Upper lobe of right lung (tissue), 1 donor: ENCODE measurements around the gene ELF2. TPM values are rescaled to one million over a fixed set of nuclear protein-coding genes. Genes with fewer than 3 reads are reported as not detected.

Experiments used
- ATAC-seq: fragments of 200-7000 bp; cut with Tn5 transposase; one replicate; pipeline ENCODE4 v1.9.1; 2020; ENCODE audit warnings: mild to moderate bottlenecking, moderate library complexity
- DNase-seq: peaks from one replicate; pipeline ENCODE4 v3.0.0-alpha.2; 2020
- H3K27ac ChIP-seq: fragments of 200-600 bp; one replicate; pipeline ENCODE4 v1.8.0; 2022
- H3K27me3 ChIP-seq: fragments of 200-600 bp; one replicate; pipeline ENCODE4 v1.8.0; 2022; ENCODE audit warnings: mild to moderate bottlenecking
- H3K36me3 ChIP-seq: fragments of 200-600 bp; one replicate; pipeline ENCODE4 v1.8.0; 2022
- H3K4me1 ChIP-seq: fragments of 200-600 bp; one replicate; pipeline ENCODE4 v1.8.0; 2022
- H3K4me3 ChIP-seq: fragments of 200-600 bp; one replicate; pipeline ENCODE4 v1.8.0; 2022; ENCODE audit warnings: mild to moderate bottlenecking
- H3K9me3 ChIP-seq: fragments of 200-600 bp; one replicate; pipeline ENCODE4 v1.8.0; 2022
- intact Hi-C: fragments of 100-400 bp; cut with DNase I; formaldehyde crosslinking; loops from one replicate; pipeline ENCODE4 v1.11.0; 2022
- total RNA-seq: library from RNA; stranded (reverse); fragmentation: NEBNext Ultra II Directional; extraction: Animal tissue kit (Norgen Biotek cat#: 25700); gene quantifications from one replicate; pipeline ENCODE4 v1.2.1, GENCODE V29; 2021
- TF ChIP-seq, protein P1 (sequence below): fragments of 200-600 bp; IDR thresholded peaks from one replicate; pipeline ENCODE4 v1.8.0; 2022; ENCODE audit warnings: antibody characterized with exemption
- donor health status: DM: no; HTN: yes; CAD: no; lungs with severe emphysema.

The ELF2 gene
- total RNA-seq, 1 donor from 2014 or later: 48.2 TPM

DNA sequence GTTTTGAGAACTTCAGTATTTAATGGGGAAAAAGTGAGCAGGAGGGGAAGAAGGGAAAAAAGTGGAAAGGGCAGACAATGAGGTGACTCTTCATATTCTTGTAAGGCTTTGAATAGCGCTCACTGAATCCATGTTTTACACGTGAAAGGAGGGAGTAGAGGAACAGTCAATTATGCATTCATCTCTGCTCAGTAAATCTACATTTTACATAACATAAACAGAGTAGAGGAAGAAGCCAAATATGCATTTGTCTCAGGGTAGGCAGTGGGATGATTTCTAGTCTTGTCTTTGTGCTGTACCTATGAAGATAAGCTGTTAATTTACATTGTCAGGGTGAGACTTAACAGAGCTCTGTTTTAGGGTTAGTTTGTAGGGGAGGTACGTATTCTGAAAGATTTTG, 19.4 kb upstream of the ELF2 start:
- intact Hi-C loops: no loop called here
- ATAC-seq: no peak

DNA sequence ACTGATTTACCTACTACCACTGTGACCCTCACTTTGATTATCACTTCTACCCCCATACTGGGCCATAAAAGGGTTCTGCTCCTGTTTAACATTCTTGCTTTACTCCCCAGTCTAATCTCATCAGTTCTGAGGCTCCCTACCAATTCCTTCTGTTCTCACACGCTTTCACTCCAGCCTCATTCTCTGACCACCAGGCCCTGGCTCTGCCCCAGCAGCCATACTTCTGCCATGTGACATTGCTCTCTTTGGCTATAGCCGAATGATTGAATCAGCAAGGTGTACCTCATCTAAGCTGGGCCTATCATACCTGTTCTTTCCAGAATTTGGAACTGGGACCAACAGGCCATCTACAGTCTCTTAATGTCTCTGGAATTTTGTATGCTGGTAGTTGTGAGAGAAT, 14.4 kb upstream of the ELF2 start:
- ATAC-seq (no peak), DNase-seq (no peak)
- Histone ChIP-seq H3K27ac (no peak overlapping the region), H3K36me3 (no peaks in the 10 kb centered on the region), H3K4me3 (no peak overlapping the region), H3K27me3 (no peaks in the 10 kb centered on the region), H3K4me1 (no peaks in the 10 kb centered on the region), H3K9me3 (no peaks in the 10 kb centered on the region)
- intact Hi-C loops: no loop called here
- TF ChIP-seq, protein P1, sequence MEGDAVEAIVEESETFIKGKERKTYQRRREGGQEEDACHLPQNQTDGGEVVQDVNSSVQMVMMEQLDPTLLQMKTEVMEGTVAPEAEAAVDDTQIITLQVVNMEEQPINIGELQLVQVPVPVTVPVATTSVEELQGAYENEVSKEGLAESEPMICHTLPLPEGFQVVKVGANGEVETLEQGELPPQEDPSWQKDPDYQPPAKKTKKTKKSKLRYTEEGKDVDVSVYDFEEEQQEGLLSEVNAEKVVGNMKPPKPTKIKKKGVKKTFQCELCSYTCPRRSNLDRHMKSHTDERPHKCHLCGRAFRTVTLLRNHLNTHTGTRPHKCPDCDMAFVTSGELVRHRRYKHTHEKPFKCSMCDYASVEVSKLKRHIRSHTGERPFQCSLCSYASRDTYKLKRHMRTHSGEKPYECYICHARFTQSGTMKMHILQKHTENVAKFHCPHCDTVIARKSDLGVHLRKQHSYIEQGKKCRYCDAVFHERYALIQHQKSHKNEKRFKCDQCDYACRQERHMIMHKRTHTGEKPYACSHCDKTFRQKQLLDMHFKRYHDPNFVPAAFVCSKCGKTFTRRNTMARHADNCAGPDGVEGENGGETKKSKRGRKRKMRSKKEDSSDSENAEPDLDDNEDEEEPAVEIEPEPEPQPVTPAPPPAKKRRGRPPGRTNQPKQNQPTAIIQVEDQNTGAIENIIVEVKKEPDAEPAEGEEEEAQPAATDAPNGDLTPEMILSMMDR: no peak

More for the DNA sequence above, 19.4 kb upstream of the ELF2 start:
- Histone ChIP-seq H3K36me3 (no peaks in the 10 kb centered on the region), H3K27ac (no peak overlapping the region), H3K4me3 (no peak overlapping the region), H3K9me3 (no peaks in the 10 kb centered on the region), H3K4me1 (no peaks in the 10 kb centered on the region), H3K27me3 (no peaks in the 10 kb centered on the region)
- TF ChIP-seq, protein P1: no peak
- DNase-seq: no peak

DNA sequence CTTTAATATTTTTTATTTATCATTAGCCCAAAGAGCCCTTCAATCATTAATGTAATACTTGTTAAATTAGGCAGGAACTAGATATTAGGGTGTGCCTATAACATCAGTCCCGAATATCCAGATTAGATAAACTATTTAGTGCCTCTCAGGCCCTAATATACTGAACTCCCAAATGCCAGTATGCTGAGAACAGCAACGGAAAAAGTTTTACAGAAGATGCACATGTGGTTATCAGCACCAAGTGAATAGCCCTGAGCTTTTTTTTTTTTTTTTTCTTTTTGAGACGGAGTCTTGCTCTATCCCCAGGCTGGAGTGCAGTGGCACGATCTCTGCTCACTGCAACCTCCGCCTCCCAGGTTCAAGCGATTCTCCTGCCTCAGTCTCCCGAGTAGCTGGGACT, 13.0 kb upstream of the ELF2 start:
- no peak overlapping the region for H3K27ac ChIP-seq
- DNase-seq (no peak), ATAC-seq (no peak)
- no peak overlapping the region for H3K4me3 ChIP-seq
- no peaks in the 10 kb centered on the region for H3K9me3 ChIP-seq
- no peaks in the 10 kb centered on the region for H3K36me3 ChIP-seq
- H3K4me1 ChIP-seq: no peaks in the 10 kb centered on the region
- TF ChIP-seq, protein P1: no peak
- intact Hi-C loops: no loop called here
- H3K27me3 ChIP-seq: no peaks in the 10 kb centered on the region

DNA sequence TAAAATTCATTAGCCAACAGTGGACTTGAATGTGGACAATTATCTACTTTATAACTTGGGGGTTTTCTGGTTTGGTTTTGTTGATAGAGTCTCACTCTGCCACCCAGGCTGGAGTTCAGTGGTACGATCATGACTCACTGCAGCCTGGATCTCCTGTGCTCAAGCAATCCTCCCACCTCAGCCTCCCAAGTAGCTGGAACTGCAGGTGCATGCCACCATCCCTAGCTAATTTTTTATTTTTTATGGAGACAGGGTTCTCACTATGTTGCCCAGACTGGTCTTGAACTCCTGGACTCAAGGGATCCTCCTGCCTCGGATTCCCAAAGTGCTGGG, 12.4 kb upstream of the ELF2 start:
- intact Hi-C loops: no loop called here
- DNase-seq (no peak), ATAC-seq (no peak)
- H3K4me1 ChIP-seq: no peaks in the 10 kb centered on the region
- H3K36me3 ChIP-seq: no peaks in the 10 kb centered on the region
- H3K9me3 ChIP-seq: no peaks in the 10 kb centered on the region
- no peak overlapping the region for H3K27ac ChIP-seq
- no peak overlapping the region for H3K4me3 ChIP-seq
- H3K27me3 ChIP-seq: no peaks in the 10 kb centered on the region
- TF ChIP-seq, protein P1: no peak

DNA sequence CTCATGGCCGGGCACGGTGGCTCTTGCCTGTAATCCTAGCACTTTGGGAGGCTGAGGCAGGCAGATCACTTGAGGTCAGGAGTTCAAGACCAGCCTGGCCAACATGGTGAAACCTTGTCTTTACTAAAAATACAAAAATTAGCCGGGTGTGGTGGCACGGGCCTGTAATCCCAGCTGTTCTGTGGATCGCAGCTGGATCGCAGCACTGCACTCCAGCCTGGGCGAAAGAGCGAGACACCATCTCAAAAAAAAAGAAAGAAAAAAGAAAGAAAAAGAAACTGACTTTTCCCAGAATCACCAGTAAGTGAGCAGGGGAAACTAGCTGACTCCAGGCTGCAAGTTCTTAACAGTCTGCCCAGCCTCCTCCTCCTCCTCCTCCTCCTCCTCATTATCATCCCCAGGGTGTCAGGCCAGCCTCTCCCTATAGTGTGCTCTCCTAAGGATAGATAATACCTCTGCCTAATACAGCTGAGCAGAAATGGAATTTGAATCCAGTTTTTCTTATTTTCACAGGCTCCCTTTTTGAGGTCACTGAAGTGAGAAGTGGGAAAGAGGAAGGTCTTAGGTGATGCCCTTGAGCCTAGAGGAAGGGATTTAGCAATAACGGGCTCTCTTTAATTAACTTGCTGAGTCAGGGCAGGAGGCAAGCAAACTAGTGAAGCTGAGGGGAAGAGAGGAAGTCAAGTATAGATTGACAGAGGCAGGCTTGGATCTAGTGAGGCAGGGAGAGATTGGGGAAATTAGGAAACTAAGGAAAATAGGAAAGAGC, 11.8 kb upstream of the ELF2 start:
- no peaks in the 10 kb centered on the region for H3K9me3 ChIP-seq
- H3K36me3 ChIP-seq: no peaks in the 10 kb centered on the region
- H3K4me1 ChIP-seq: no peaks in the 10 kb centered on the region
- TF ChIP-seq, protein P1: no peak
- ATAC-seq: peak; percentile 95
- DNase-seq: no peak
- H3K27ac ChIP-seq: no peak overlapping the region
- no peak overlapping the region for H3K4me3 ChIP-seq
- H3K27me3 ChIP-seq: no peaks in the 10 kb centered on the region
- intact Hi-C loops: no loop called here

DNA sequence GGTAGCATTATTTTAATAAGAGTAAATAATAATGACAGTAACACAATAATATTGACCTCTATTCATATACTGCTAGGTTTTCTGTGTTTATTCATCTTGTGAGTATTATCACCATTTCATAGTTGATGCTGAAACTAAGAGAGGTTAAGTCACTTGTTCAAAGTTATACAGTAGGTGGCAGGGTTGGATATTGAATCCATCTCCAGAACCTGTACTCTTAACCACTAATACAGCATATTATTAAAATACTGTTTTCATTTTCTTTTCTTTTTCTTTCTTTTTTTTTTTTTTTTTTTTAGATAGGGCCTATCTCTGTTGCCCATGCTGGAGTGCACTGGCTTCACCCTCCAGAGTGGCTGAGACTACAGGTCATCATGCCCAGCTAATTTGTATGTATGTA, 7.1 kb upstream of the ELF2 start:
- intact Hi-C loops: no loop called here
- TF ChIP-seq, protein P1: no peak
- H3K9me3 ChIP-seq: no peaks in the 10 kb centered on the region
- ATAC-seq (no peak), DNase-seq (no peak)
- H3K27ac ChIP-seq: no peak overlapping the region
- no peaks in the 10 kb centered on the region for H3K36me3 ChIP-seq
- no peak overlapping the region for H3K4me3 ChIP-seq
- H3K27me3 ChIP-seq: no peaks in the 10 kb centered on the region
- H3K4me1 ChIP-seq: no peaks in the 10 kb centered on the region
